Inferior parietal cortex (tissue), 1 donor: ENCODE measurements around the gene FYN.

Experiments
- DNase-seq: peaks from one replicate; pipeline ENCODE4 v3.0.0-alpha.2; 2016; ENCODE audit errors: extremely low spot score

FYN gene

GRCh38 chr6:111880181-111880888 lies 7.1 kb upstream of the FYN start:
- DNase-seq: no peak

GRCh38 chr6:111875741-111876140 lies 2.5 kb upstream of the FYN start:
- no peak for DNase-seq

- no peak for DNase-seq
These were observed 768 bp upstream of the FYN start for GRCh38 chr6:111874025-111874415.

- peak; percentile 29 for DNase-seq
These were observed 663 bp downstream of the FYN start for GRCh38 chr6:111872401-111873177.

- DNase-seq: peak; percentile 79
These were observed 1.4 kb downstream of the FYN start for GRCh38 chr6:111871725-111872400.

GRCh38 chr6:111871207-111871606 lies 2.0 kb downstream of the FYN start:
- DNase-seq: peak; percentile 44

GRCh38 chr6:111870742-111871064 lies 2.5 kb downstream of the FYN start:
- DNase-seq: peak; percentile 20

- DNase-seq: no peak
These were observed 3.1 kb downstream of the FYN start for GRCh38 chr6:111870051-111870741.

GRCh38 chr6:111866857-111867256 lies 6.4 kb downstream of the FYN start:
- DNase-seq: no peak

GRCh38 chr6:111865909-111866546 lies 7.2 kb downstream of the FYN start:
- no peak for DNase-seq

- no peak for DNase-seq
These were observed 8.1 kb downstream of the FYN start for GRCh38 chr6:111865049-111865585.

GRCh38 chr6:111864138-111865048 lies 8.9 kb downstream of the FYN start:
- DNase-seq: no peak

GRCh38 chr6:111862741-111863140 lies 10.5 kb downstream of the FYN start:
- no peak for DNase-seq

GRCh38 chr6:111862314-111862713 lies 10.9 kb downstream of the FYN start:
- peak; percentile 16 for DNase-seq

GRCh38 chr6:111861431-111861885 lies 11.8 kb downstream of the FYN start:
- no peak for DNase-seq

GRCh38 chr6:111858347-111858746 lies 14.9 kb downstream of the FYN start:
- peak; percentile 62 for DNase-seq

GRCh38 chr6:111857674-111858337 lies 15.4 kb downstream of the FYN start:
- no peak for DNase-seq

GRCh38 chr6:111855753-111856152 lies 17.5 kb downstream of the FYN start:
- DNase-seq: no peak

GRCh38 chr6:111854683-111855082 lies 18.6 kb downstream of the FYN start:
- no peak for DNase-seq

- DNase-seq: no peak
These were observed 20.5 kb downstream of the FYN start for GRCh38 chr6:111852725-111853124.
